Measurements from ENCODE around the gene ZBTB17.
"Not testable (repeated sequence)": the region's sequence is repeated elsewhere in the genome, so short reads cannot be mapped to it uniquely, and the experiment has no call there.

The ZBTB17 gene

DNA sequence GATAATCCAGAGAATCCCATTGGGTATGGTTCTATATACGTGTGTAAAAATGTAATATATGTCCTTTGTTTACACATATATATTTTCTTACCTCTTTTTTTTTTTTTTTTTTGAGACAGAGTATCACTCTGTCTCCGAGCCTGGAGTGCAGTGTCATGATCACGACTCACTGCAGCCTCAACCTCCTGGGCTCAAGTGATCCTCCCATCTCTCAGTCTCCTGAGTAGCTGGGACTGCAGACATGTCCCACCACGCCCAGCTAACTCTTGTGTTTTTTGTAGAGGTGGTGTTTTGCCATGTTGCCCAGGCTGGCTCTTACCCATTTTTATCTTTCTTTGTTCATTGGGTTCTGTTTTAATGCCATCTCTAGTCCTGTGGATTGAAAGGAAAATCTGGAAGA is 59.5 kb downstream of the ZBTB17 start:
- Histone ChIP-seq H4K8ac (ENCODE audit: low read length) (no peak overlapping the region), H3K4me2 (ENCODE audit: low read length, poor library complexity, severe bottlenecking) (no peak overlapping the region), H2BK120ac (ENCODE audit: low read depth, low read length) (no peak overlapping the region), H3K4me3 (ENCODE audit: insufficient read depth in 1 of 2, low read depth in 1 of 2, low read length in 2 of 2) (peak overlapping the region in 1 of 2 experiments; percentile 58), H3K9me3 (ENCODE audit: control insufficient read depth, low read length) (no peaks in the 10 kb centered on the region), H2AFZ (ENCODE audit: low read depth, low read length) (no peak overlapping the region), H3K23ac (ENCODE audit: low read length in 2 of 2) (peak overlapping the region in 1 of 2 experiments; percentile 83), H3K18ac (ENCODE audit: low read depth in 1 of 2, low read length in 2 of 2) (peak overlapping the region in 1 of 2 experiments; percentile 43), H3K27ac (ENCODE audit: low read length, poor library complexity, severe bottlenecking) (peak overlapping the region; percentile 13), H3K27me3 (ENCODE audit: control insufficient read depth in 1 of 2, insufficient read depth in 1 of 2, low read length in 2 of 2) (no peaks in the 10 kb centered on the region), H2AK5ac (ENCODE audit: low read length, severe bottlenecking) (no peak overlapping the region), H3K4me1 (ENCODE audit: control insufficient read depth, insufficient read depth, low read depth, low read length) (peaks cover 8% of the 10 kb centered on the region), H3K14ac (ENCODE audit: low read length in 2 of 2) (no peak overlapping the region), H3K79me1 (replicated peaks; ENCODE audit: low read length, poor library complexity, severe bottlenecking) (peaks cover 30% of the 10 kb centered on the region), H2BK12ac (ENCODE audit: low read length in 2 of 2) (no peak overlapping the region), H2BK5ac (ENCODE audit: low read depth, low read length, poor library complexity, severe bottlenecking) (no peak overlapping the region), H2BK15ac (ENCODE audit: low read depth, poor library complexity, severe bottlenecking) (no peak overlapping the region), H3K9ac (ENCODE audit: low read length) (peak overlapping the region; percentile 68), H3K4ac (ENCODE audit: low read depth in 1 of 2, low read length in 2 of 2) (no peak overlapping the region), H4K91ac (ENCODE audit: low read length) (no peak overlapping the region), H3K36me3 (ENCODE audit: control insufficient read depth in 1 of 2, insufficient read depth in 2 of 2, low read depth in 1 of 2, low read length in 2 of 2) (peaks cover 16 to 51% of the 10 kb centered on the region in 2 experiments)
- WGBS: 20% methylated on average over 1 of the region's 4 CpGs
- peak; percentile 57 for DNase-seq

DNA sequence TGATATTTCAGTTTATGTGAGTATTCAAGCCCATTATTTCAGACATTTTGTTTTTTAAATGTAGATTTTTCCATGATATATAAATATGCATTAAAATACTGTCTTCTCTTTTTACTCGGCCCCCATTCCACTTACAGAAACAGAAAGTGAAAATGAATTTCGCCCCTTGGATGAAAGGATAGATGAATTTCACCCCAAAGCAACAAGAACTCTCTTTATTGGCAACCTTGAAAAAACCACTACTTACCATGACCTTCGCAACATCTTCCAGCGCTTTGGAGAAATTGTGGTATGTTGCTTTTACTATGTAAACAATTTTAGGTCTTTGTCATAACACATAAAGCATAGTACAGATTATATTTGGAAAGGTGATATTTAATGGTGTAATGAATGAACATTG is 59.9 kb downstream of the ZBTB17 start:
- peaks cover 12 to 51% of the 10 kb centered on the region in 2 experiments for H3K36me3 ChIP-seq (ENCODE audit: control insufficient read depth in 1 of 2, insufficient read depth in 2 of 2, low read depth in 1 of 2, low read length in 2 of 2)
- no peak overlapping the region for H3K4me2 ChIP-seq (ENCODE audit: low read length, poor library complexity, severe bottlenecking)
- no peak overlapping the region for H3K18ac ChIP-seq (ENCODE audit: low read depth in 1 of 2, low read length in 2 of 2)
- no peak overlapping the region for H2BK5ac ChIP-seq (ENCODE audit: low read depth, low read length, poor library complexity, severe bottlenecking)
- no peak overlapping the region for H4K8ac ChIP-seq (ENCODE audit: low read length)
- no peak overlapping the region for H3K4ac ChIP-seq (ENCODE audit: low read depth in 1 of 2, low read length in 2 of 2)
- H2AK5ac ChIP-seq (ENCODE audit: low read length, severe bottlenecking): no peak overlapping the region
- H3K9ac ChIP-seq (ENCODE audit: low read length): peak overlapping the region; percentile 68
- H3K27ac ChIP-seq (ENCODE audit: low read length, poor library complexity, severe bottlenecking): peak overlapping the region; percentile 35
- no peak overlapping the region for H2AFZ ChIP-seq (ENCODE audit: low read depth, low read length)
- no peak overlapping the region for H3K14ac ChIP-seq (ENCODE audit: low read length in 2 of 2)
- no peak overlapping the region for H3K23ac ChIP-seq (ENCODE audit: low read length in 2 of 2)
- H4K91ac ChIP-seq (ENCODE audit: low read length): no peak overlapping the region
- peak overlapping the region in 1 of 2 experiments; percentile 58 for H3K4me3 ChIP-seq (ENCODE audit: insufficient read depth in 1 of 2, low read depth in 1 of 2, low read length in 2 of 2)
- WGBS: 90% methylated on average over 2 of the region's 4 CpGs
- peaks cover 8% of the 10 kb centered on the region for H3K4me1 ChIP-seq (ENCODE audit: control insufficient read depth, insufficient read depth, low read depth, low read length)
- peaks cover 30% of the 10 kb centered on the region for H3K79me1 ChIP-seq (replicated peaks; ENCODE audit: low read length, poor library complexity, severe bottlenecking)
- H2BK120ac ChIP-seq (ENCODE audit: low read depth, low read length): no peak overlapping the region
- no peak overlapping the region for H2BK12ac ChIP-seq (ENCODE audit: low read length in 2 of 2)
- DNase-seq: peak; percentile 54
- no peaks in the 10 kb centered on the region for H3K27me3 ChIP-seq (ENCODE audit: control insufficient read depth in 1 of 2, insufficient read depth in 1 of 2, low read length in 2 of 2)
- H3K9me3 ChIP-seq (ENCODE audit: control insufficient read depth, low read length): no peaks in the 10 kb centered on the region
- H2BK15ac ChIP-seq (ENCODE audit: low read depth, poor library complexity, severe bottlenecking): no peak overlapping the region

DNA sequence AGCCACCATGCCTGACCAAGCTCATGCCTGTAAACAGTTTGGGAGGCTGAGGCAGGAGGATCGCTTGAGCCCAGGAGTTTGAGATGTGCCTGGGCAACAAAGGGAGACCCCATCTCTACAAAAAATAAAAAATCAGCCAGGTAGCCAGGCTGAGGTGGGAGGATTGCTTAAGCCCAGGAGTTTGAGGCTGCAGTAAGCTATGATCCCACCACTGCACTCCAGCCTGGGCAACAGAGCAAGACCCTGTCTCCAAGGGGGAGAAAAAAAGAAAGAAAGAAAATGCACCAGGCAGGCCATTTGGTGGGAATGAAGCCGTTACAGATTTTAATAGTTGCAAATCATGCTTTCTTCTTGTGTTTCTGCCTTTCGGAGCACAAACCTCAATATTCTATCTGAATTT is 62.3 kb downstream of the ZBTB17 start:
- H2AFZ ChIP-seq (ENCODE audit: low read depth, low read length); H2BK120ac ChIP-seq (ENCODE audit: low read depth, low read length); H4K91ac ChIP-seq (ENCODE audit: low read length); H2BK5ac ChIP-seq (ENCODE audit: low read depth, low read length, poor library complexity, severe bottlenecking); H3K4me1 ChIP-seq (ENCODE audit: control insufficient read depth, insufficient read depth, low read depth, low read length); H3K27ac ChIP-seq (ENCODE audit: low read length, poor library complexity, severe bottlenecking); DNase-seq; H4K8ac ChIP-seq (ENCODE audit: low read length); H3K9me3 ChIP-seq (ENCODE audit: control insufficient read depth, low read length); H3K9ac ChIP-seq (ENCODE audit: low read length); H3K23ac ChIP-seq (ENCODE audit: low read length in 2 of 2); H2AK5ac ChIP-seq (ENCODE audit: low read length, severe bottlenecking); H3K4ac ChIP-seq (ENCODE audit: low read depth in 1 of 2, low read length in 2 of 2); H2BK15ac ChIP-seq (ENCODE audit: low read depth, poor library complexity, severe bottlenecking); H2BK12ac ChIP-seq (ENCODE audit: low read length in 2 of 2); H3K14ac ChIP-seq (ENCODE audit: low read length in 2 of 2); H3K18ac ChIP-seq (ENCODE audit: low read depth in 1 of 2, low read length in 2 of 2); H3K27me3 ChIP-seq (ENCODE audit: control insufficient read depth in 1 of 2, insufficient read depth in 1 of 2, low read length in 2 of 2); H3K4me3 ChIP-seq (ENCODE audit: insufficient read depth in 1 of 2, low read depth in 1 of 2, low read length in 2 of 2); H3K4me2 ChIP-seq (ENCODE audit: low read length, poor library complexity, severe bottlenecking): not testable (repeated sequence)
- peaks cover 10 to 59% of the 10 kb centered on the region in 2 experiments for H3K36me3 ChIP-seq (ENCODE audit: control insufficient read depth in 1 of 2, insufficient read depth in 2 of 2, low read depth in 1 of 2, low read length in 2 of 2)
- H3K79me1 ChIP-seq (replicated peaks; ENCODE audit: low read length, poor library complexity, severe bottlenecking): peaks cover 32% of the 10 kb centered on the region
- 100% methylated on average over 1 of the region's 3 CpGs for WGBS

DNA sequence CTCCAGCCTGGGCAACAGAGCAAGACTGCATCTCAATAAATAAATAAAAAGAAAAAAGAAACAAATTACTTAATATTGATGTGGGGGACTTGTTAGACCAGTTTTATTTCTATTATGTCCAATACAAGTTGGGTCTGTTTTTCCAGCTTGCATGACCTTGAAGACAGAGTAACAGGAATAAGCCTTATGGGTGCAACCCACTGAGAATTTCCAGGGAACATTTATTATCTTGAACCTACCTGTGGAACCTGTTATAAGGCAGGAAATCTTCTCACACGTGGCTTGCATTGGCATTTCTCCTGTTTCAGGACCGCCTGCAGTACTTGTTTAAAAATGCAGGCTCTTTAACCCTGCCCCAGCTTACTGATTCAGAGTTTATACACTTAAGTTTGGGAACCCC is 64.0 kb downstream of the ZBTB17 start:
- Histone ChIP-seq H2BK5ac (ENCODE audit: low read depth, low read length, poor library complexity, severe bottlenecking) (no peak overlapping the region), H3K18ac (ENCODE audit: low read depth in 1 of 2, low read length in 2 of 2) (no peak overlapping the region), H3K27me3 (ENCODE audit: control insufficient read depth in 1 of 2, insufficient read depth in 1 of 2, low read length in 2 of 2) (no peaks in the 10 kb centered on the region), H4K91ac (ENCODE audit: low read length) (no peak overlapping the region), H3K9ac (ENCODE audit: low read length) (no peak overlapping the region), H2AK5ac (ENCODE audit: low read length, severe bottlenecking) (no peak overlapping the region), H2BK15ac (ENCODE audit: low read depth, poor library complexity, severe bottlenecking) (no peak overlapping the region), H2BK12ac (ENCODE audit: low read length in 2 of 2) (no peak overlapping the region), H3K27ac (ENCODE audit: low read length, poor library complexity, severe bottlenecking) (no peak overlapping the region), H3K36me3 (ENCODE audit: control insufficient read depth in 1 of 2, insufficient read depth in 2 of 2, low read depth in 1 of 2, low read length in 2 of 2) (peaks cover 10 to 52% of the 10 kb centered on the region in 2 experiments), H3K4ac (ENCODE audit: low read depth in 1 of 2, low read length in 2 of 2) (no peak overlapping the region), H2AFZ (ENCODE audit: low read depth, low read length) (no peak overlapping the region), H3K4me1 (ENCODE audit: control insufficient read depth, insufficient read depth, low read depth, low read length) (peaks cover 6% of the 10 kb centered on the region), H3K23ac (ENCODE audit: low read length in 2 of 2) (no peak overlapping the region), H4K8ac (ENCODE audit: low read length) (no peak overlapping the region), H3K4me3 (ENCODE audit: insufficient read depth in 1 of 2, low read depth in 1 of 2, low read length in 2 of 2) (no peak overlapping the region), H3K9me3 (ENCODE audit: control insufficient read depth, low read length) (no peaks in the 10 kb centered on the region), H2BK120ac (ENCODE audit: low read depth, low read length) (no peak overlapping the region), H3K14ac (ENCODE audit: low read length in 2 of 2) (no peak overlapping the region), H3K79me1 (replicated peaks; ENCODE audit: low read length, poor library complexity, severe bottlenecking) (peaks cover 26% of the 10 kb centered on the region), H3K4me2 (ENCODE audit: low read length, poor library complexity, severe bottlenecking) (no peak overlapping the region)
- 95% methylated on average over 2 of the region's 2 CpGs for WGBS
- no peak for DNase-seq
